K562 (cell line): ENCODE data around the gene MEF2C. TPM values are rescaled to one million over a fixed set of nuclear protein-coding genes. Genes with fewer than 3 reads are reported as not detected.
A peak's percentile ranks its signal among the peaks of the same experiment; 100 is the strongest.

ENCODE experiments used
- BRF1 ChIP-seq: IDR thresholded peaks from 3 replicates; pipeline ENCODE4 v1.6.1; 2011; ENCODE audit warnings: borderline replicate concordance, mild to moderate bottlenecking; ENCODE audit not compliant: insufficient read length; ENCODE audit errors: extremely low read depth
- CSDE1 ChIP-seq, 2 experiments: fragments of 450-650 bp; IDR thresholded peaks; 2 replicates each; pipeline ENCODE4 v1.6.1; 2016; ENCODE audit warnings: mild to moderate bottlenecking in 1 of 2
- GATA2 ChIP-seq: sonication (generic); formaldehyde crosslinking; IDR thresholded peaks from 2 replicates; pipeline ENCODE4 v1.4.0; 2020; ENCODE audit warnings: mild to moderate bottlenecking, missing genetic modification reagents
- HDAC1 ChIP-seq, 2 experiments: fragments of 450-650 bp; IDR thresholded peaks; 2 replicates each; pipeline ENCODE4 v1.6.1; 2016 to 2017; ENCODE audit warnings: inconsistent platforms in 1 of 2, mild to moderate bottlenecking in 1 of 2, moderate library complexity in 1 of 2
- JUND ChIP-seq, 2 experiments: IDR thresholded peaks; 2 replicates in 1 of 2; 3 replicates in 1 of 2; pipeline ENCODE4 v1.6.1; 2011; ENCODE audit warnings: borderline replicate concordance in 2 of 2, low read depth in 2 of 2, low read length in 2 of 2, improper control_type of control experiment in 1 of 2, missing biosample characterization in 1 of 2, missing genetic modification characterization in 1 of 2, missing genetic modification reagents in 1 of 2
- MAZ ChIP-seq, 2 experiments: fragments of 450-650 bp in 1 of 2; sonication (generic) in 1 of 2; formaldehyde crosslinking; IDR thresholded peaks in 1 of 2; conservative IDR thresholded peaks in 1 of 2; 2 replicates each; pipeline versions ENCODE4 v1.4.0 to v1.5.0; 2020; ENCODE audit warnings: mild to moderate bottlenecking in 1 of 2, missing genetic modification reagents in 1 of 2
- NR2C1 ChIP-seq, 2 experiments: fragments of 450-650 bp; IDR thresholded peaks; 2 replicates each; pipeline ENCODE4 v1.6.1; 2017; ENCODE audit warnings: mild to moderate bottlenecking in 2 of 2, antibody characterized with exemption in 1 of 2, inconsistent platforms in 1 of 2, missing compliant biosample characterization in 1 of 2, missing genetic modification characterization in 1 of 2
- PHF8 ChIP-seq: fragments of 200-600 bp; sonication (generic); IDR thresholded peaks from 2 replicates; pipeline ENCODE4 v1.6.1; 2012; ENCODE audit warnings: mixed run types, mild to moderate bottlenecking, inconsistent platforms, low read length, moderate library complexity, borderline replicate concordance
- POLR3G ChIP-seq: IDR thresholded peaks from 2 replicates; pipeline ENCODE4 v1.6.1; 2011; ENCODE audit not compliant: insufficient read length, insufficient replicate concordance; ENCODE audit errors: extremely low read depth
- RBBP5 ChIP-seq: fragments of 200-600 bp; sonication (generic); IDR thresholded peaks from 2 replicates; pipeline ENCODE4 v1.6.1; 2012; ENCODE audit warnings: borderline replicate concordance, mild to moderate bottlenecking, low read length, control low read depth, inconsistent platforms; ENCODE audit not compliant: insufficient read depth, poor library complexity, severe bottlenecking
- RBM22 ChIP-seq: fragments of 200-400 bp; formaldehyde crosslinking; IDR thresholded peaks from 2 replicates; pipeline ENCODE4 v1.6.1; 2018; ENCODE audit warnings: low read length, low read depth; ENCODE audit not compliant: poor library complexity, severe bottlenecking
- SNIP1 ChIP-seq: fragments of 450-650 bp; IDR thresholded peaks from 2 replicates; pipeline ENCODE4 v1.7.1; 2017; ENCODE audit warnings: low read depth, mild to moderate bottlenecking
- STAT5A ChIP-seq: IDR thresholded peaks from 2 replicates; pipeline ENCODE4 v1.6.1; 2012; ENCODE audit warnings: low read length, inconsistent platforms, borderline replicate concordance
- XRCC5 ChIP-seq: fragments of 200-400 bp; formaldehyde crosslinking; IDR thresholded peaks from 2 replicates; pipeline ENCODE4 v1.6.1; 2017; ENCODE audit warnings: low read depth, mild to moderate bottlenecking, low read length
- polyA plus RNA-seq, 8 experiments: library from polyadenylated mRNA; depleted of rRNA in 4 of 8; stranded (reverse) in 5 of 8; unstranded in 3 of 8; fragments of >200 nt; fragmentation: Nextera tagmentation in 2 of 8; fragmentation: Illumina TruSeq in 1 of 8; extraction: Ambion mirVana in 2 of 8; extraction: Trizol in 1 of 8; gene quantifications; 2 replicates each; pipeline versions ENCODE4 v1.2.1 to v1.2.3, GENCODE V29; 2011 to 2014; ENCODE audit warnings: inconsistent platforms in 1 of 8, missing spikeins in 1 of 8
- total RNA-seq, 7 experiments: library from RNA; depleted of rRNA in 6 of 7; stranded (reverse); fragments of >200 nt in 6 of 7; fragmentation: Illumina TruSeq in 2 of 7; extraction: Trizol in 2 of 7; gene quantifications; 2 replicates each; pipeline versions ENCODE4 v1.2.1 to v1.2.3, GENCODE V29; 2011 to 2021; ENCODE audit warnings: low replicate concordance in 1 of 7
- TF ChIP-seq, protein P1 (sequence below), 2 experiments: IDR thresholded peaks; 2 replicates each; pipeline ENCODE4 v1.6.1; 2011; ENCODE audit warnings: borderline replicate concordance in 1 of 2, control low read depth in 1 of 2, low read depth in 1 of 2, low read length in 1 of 2, mild to moderate bottlenecking in 1 of 2, mixed read lengths in 1 of 2, moderate library complexity in 1 of 2; ENCODE audit not compliant: insufficient read depth in 1 of 2, insufficient read length in 1 of 2, poor library complexity in 1 of 2, severe bottlenecking in 1 of 2; ENCODE audit errors: extremely low read depth in 1 of 2
- TF ChIP-seq, protein P2 (sequence below): fragments of 250-450 bp; sonication (Bioruptor Pico); IDR thresholded peaks from 2 replicates; pipeline ENCODE4 v1.4.0; 2020; ENCODE audit warnings: mild to moderate bottlenecking, moderate library complexity
- TF ChIP-seq, protein P3 (sequence below), 2 experiments: IDR thresholded peaks; 2 replicates each; pipeline ENCODE4 v1.6.1; 2012; ENCODE audit warnings: improper control_type of control experiment in 2 of 2, low read depth in 2 of 2, low read length in 2 of 2, borderline replicate concordance in 1 of 2

MEF2C gene
- total and polyA plus RNA-seq, 9 of the 15 experiments (the other 6 are each of a cell fraction or from before 2014, with no cell fraction given) = 25.1 to 67.8 (median 58.3) TPM

DNA sequence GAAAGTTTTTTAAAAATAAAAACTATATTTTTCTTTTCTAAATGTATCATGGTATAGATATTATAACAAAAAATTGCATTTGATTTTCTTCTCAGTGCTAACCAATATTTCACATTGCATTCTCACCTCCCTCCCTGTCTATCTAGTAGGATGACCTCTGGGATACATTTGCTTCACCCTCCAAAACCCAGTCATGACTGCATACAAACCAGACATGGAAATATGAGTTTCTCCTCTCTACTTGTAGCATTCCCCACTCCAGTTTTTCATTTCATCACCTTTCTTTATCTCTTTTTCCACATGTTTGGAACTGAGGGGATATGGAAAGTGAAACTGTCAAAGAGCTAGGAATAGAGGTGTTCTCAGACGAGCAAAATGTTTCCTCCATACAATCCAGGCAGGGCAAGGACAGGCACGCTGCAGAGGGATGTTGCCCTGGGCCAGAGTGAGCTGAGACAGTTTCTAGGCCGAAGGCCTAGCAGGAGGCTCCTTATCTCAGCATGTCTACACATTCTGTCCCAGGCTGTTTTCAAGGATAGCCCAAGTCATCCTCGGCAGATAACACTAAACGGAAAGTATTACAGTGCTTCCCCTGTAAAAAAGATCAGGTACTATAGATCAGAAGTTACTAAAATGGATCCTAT is 46.7 kb downstream of the MEF2C start (continued):
- TF ChIP-seq NR2C1 (IDR thresholded peaks at IDR 0.05) = no peak
- TF ChIP-seq NR2C1 (tag; IDR thresholded peaks at IDR 0.05) = no peak
- TF ChIP-seq BRF1 = no peak
- peak; percentile 29 for TF ChIP-seq RBBP5
- TF ChIP-seq PHF8 = no peak
- TF ChIP-seq CSDE1 (IDR thresholded peaks at IDR 0.05) = no peak
- TF ChIP-seq XRCC5 = no peak
- peak; percentile 93 for TF ChIP-seq GATA2 (CRISPR knock-in tag)
- TF ChIP-seq HDAC1 (IDR thresholded peaks at IDR 0.05) = peak in 1 of 2 experiments; percentile 41; a peak in 1 of 4 replicates
- peak; percentile 17 to 75; a peak in 2 of 4 replicates for TF ChIP-seq MAZ (CRISPR knock-in tag; conservative IDR thresholded peaks at IDR 0.05 in 1 of 2, IDR thresholded peaks at IDR 0.05 in 1 of 2)
- TF ChIP-seq POLR3G = no peak
- TF ChIP-seq, protein P1, sequence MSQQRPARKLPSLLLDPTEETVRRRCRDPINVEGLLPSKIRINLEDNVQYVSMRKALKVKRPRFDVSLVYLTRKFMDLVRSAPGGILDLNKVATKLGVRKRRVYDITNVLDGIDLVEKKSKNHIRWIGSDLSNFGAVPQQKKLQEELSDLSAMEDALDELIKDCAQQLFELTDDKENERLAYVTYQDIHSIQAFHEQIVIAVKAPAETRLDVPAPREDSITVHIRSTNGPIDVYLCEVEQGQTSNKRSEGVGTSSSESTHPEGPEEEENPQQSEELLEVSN (IDR thresholded peaks at IDR 0.05; ENCODE audit: borderline replicate concordance in 1 of 2, extremely low read depth in 1 of 2, insufficient read depth in 1 of 2, insufficient read length in 1 of 2, low read depth in 1 of 2, low read length in 1 of 2, poor library complexity in 1 of 2, severe bottlenecking in 1 of 2) = peak in 1 of 2 experiments; percentile 44
- no peak for TF ChIP-seq SNIP1
- TF ChIP-seq JUND (IDR thresholded peaks at IDR 0.05; ENCODE audit: borderline replicate concordance, low read depth, low read length) = peak; percentile 75; the same call in 1 of the 2 replicates
- peak; percentile 66; the same call in 1 of the 3 replicates for TF ChIP-seq JUND (tag; IDR thresholded peaks at IDR 0.05; ENCODE audit: borderline replicate concordance, low read depth, low read length)
- TF ChIP-seq RBM22 = no peak
- TF ChIP-seq, protein P2, sequence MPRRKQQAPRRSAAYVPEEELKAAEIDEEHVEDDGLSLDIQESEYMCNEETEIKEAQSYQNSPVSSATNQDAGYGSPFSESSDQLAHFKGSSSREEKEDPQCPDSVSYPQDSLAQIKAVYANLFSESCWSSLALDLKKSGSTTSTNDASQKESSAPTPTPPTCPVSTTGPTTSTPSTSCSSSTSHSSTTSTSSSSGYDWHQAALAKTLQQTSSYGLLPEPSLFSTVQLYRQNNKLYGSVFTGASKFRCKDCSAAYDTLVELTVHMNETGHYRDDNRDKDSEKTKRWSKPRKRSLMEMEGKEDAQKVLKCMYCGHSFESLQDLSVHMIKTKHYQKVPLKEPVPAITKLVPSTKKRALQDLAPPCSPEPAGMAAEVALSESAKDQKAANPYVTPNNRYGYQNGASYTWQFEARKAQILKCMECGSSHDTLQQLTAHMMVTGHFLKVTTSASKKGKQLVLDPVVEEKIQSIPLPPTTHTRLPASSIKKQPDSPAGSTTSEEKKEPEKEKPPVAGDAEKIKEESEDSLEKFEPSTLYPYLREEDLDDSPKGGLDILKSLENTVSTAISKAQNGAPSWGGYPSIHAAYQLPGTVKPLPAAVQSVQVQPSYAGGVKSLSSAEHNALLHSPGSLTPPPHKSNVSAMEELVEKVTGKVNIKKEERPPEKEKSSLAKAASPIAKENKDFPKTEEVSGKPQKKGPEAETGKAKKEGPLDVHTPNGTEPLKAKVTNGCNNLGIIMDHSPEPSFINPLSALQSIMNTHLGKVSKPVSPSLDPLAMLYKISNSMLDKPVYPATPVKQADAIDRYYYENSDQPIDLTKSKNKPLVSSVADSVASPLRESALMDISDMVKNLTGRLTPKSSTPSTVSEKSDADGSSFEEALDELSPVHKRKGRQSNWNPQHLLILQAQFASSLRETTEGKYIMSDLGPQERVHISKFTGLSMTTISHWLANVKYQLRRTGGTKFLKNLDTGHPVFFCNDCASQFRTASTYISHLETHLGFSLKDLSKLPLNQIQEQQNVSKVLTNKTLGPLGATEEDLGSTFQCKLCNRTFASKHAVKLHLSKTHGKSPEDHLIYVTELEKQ (CRISPR knock-in tag) = no peak
- peak; percentile 75; the same call in 1 of the 2 replicates for TF ChIP-seq STAT5A
- TF ChIP-seq, protein P3, sequence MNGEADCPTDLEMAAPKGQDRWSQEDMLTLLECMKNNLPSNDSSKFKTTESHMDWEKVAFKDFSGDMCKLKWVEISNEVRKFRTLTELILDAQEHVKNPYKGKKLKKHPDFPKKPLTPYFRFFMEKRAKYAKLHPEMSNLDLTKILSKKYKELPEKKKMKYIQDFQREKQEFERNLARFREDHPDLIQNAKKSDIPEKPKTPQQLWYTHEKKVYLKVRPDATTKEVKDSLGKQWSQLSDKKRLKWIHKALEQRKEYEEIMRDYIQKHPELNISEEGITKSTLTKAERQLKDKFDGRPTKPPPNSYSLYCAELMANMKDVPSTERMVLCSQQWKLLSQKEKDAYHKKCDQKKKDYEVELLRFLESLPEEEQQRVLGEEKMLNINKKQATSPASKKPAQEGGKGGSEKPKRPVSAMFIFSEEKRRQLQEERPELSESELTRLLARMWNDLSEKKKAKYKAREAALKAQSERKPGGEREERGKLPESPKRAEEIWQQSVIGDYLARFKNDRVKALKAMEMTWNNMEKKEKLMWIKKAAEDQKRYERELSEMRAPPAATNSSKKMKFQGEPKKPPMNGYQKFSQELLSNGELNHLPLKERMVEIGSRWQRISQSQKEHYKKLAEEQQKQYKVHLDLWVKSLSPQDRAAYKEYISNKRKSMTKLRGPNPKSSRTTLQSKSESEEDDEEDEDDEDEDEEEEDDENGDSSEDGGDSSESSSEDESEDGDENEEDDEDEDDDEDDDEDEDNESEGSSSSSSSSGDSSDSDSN (IDR thresholded peaks at IDR 0.05; ENCODE audit: borderline replicate concordance in 1 of 2, low read depth in 2 of 2, low read length in 2 of 2) = no peak
